HG03558 (cell line): Measurements from ENCODE around the gene ITM2C.

Experiments used
- ATAC-seq: cut with Tn5 transposase; IDR thresholded peaks from one replicate; pipeline ENCODE4 v1.9.1; 2021; ENCODE audit warnings: moderate number of reproducible peaks; ENCODE audit not compliant: unreplicated experiment; ENCODE audit errors: extremely low read depth

The ITM2C gene

DNA sequence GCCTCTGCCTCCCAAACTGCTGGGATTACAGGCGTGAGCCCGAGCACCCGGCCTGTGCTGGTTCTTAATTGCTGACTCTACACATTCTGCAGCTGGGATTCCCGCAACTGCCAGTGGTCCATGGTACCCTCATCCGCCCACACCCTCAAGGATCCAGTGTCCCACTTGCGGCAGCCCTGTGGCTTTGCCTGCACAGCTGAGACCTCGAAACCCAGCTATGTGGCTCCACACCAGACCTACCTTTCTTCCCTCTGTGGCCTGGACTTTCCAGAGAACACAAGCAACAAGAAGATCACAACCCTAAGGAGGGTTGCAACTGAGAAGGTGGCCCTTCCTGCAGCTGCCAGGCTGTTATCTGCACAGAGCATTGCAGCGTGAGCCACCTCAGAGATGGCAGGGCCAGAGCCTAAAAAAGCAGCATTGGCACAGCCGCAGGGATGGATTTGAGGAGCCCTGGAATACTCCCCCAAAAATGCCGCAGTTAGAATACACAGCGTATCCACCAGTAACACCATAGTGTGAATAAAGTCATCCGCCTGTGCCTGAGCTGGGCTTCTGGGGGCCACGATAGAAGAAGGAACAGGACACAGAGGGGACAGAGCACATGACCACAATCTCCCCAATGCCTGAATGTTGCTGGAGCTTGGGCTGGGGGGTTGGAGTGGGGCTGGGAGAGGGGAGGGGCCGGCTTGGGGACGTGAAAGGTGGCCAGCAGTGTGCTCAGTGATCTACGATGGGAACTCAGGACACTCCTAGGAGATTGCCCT is 58.4 kb downstream of the ITM2C start:
- ATAC-seq, result no peak

DNA sequence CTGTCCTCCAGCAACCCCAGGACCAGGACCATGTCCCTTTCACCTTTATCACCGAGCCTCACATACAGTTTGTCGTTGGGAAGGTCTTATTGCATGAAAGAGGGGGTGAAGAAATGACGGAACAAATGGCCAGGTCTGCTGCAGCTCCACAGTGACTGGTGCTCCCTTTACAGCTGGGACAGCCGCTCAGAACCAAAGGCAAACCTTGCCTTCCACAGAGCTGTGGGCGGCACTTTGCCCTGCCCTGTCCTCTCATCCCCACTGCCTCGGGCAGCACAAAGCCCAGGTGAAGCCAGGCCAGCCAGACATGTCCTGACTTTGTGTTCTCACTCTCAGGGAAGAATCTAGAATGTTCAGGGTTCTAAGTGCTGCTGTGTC is 59.3 kb downstream of the ITM2C start:
- ATAC-seq, result no peak

DNA sequence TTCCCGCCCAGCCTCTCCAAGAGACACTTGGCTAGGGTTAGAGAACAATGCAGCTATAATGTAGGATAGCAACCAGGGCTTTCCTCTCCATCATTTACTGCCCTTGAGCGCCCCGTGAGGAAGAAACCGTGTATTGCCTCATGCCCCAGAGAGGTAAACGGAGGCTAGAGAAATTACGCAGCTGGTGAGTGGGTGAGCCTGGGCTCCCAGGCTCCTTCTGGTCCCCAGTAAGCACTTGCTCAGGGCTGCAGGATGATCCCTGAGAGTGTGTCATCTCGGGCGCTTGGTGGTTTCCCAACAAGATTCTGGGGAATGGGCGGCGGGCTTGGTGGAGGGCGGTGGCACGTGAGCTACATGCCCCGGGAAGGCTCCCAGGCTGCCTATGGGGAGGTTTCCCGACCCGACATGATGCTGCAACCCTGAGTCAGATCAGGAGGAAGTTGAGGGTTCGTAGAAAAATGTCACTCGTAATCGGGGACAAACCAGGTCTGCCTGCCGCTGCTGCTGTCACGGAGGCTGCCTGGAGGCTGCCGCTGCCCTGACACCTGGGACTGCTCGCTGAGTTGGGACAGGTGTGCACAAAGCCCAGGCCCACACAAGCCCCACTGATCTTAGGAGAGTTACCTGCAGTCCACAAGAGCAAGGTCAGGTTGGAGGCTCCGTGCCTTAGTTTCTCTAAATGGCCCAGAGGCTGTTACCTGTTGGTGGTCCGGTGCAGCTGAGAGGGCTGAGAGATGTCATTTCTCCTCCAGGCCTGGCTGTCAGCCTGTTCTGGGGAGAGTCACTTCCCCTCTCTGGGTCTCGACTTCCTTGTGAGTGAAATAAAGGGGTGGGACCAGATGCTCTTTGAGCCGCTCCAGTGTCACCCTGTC is 60.0 kb downstream of the ITM2C start, which contains the start of gene GPR55:
TSS of gene GPR55 (minus strand) at position 773 of the 872 bp plus-strand sequence. CDS start 14,280 bp downstream, outside the sequence.
- ATAC-seq, result no peak

DNA sequence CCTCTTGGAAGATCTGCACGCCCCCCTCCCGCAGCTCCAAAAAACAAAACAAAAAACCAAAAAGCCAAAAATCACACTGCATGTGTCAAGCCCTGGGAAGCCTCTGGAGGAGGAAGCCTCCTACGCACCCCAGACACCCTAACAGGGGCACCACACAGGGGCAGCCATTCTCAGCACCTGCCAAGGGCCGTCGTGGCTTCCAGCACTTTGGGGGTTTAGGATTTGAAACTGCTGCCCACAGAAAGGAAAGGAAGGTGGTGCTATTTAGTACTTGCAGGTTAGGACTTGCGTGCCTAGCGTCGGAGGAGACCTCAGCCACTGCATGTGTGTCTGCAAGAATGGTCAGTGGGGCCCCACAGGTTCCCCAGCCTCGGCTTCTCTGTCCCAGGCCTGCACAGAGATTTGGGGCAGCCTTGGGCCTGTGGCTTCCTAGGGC is 60.7 kb downstream of the ITM2C start:
- no peak for ATAC-seq

DNA sequence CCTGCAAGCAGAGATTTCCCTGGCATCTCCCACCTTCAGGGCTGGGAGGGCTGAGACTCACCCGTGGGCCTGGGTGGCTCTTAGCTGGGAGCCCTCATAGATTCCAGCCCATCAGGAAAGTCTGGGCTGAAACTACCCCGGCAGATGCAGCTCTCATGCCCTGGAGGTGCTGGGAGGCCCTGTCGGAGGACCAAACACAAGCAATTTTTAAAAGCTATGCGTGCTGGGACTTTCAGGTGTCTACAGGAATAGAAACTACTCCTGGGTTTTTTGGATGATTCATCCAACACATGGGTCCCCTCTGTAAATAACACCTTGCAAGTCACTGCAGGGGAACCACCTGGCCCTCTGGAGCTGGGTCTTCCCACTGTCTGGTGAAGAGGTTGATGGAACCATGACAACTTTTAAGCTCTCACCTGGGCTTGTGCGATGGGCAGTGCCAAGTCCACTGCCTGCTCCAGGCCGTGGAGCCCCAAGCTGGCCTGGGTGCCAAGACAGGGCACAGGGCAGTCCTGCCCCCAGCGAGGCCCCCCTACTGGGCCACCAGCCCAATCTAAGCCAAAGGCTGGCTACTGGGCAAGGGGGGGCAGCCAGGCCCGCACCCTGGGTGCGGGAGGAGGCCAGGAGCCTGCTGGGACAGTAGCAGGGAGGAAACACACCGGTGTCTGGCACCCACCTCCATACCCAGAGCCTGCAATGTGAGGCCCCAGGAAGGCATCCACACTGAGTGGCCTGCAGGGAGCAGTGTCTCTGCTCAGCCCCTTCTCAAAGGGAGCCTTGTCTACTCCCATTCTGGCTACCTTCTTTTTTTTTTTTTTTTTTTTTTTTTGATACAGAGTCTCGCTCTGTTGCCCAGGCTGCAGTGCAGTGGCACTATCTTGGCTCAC is 61.4 kb downstream of the ITM2C start:
- ATAC-seq, result no peak

DNA sequence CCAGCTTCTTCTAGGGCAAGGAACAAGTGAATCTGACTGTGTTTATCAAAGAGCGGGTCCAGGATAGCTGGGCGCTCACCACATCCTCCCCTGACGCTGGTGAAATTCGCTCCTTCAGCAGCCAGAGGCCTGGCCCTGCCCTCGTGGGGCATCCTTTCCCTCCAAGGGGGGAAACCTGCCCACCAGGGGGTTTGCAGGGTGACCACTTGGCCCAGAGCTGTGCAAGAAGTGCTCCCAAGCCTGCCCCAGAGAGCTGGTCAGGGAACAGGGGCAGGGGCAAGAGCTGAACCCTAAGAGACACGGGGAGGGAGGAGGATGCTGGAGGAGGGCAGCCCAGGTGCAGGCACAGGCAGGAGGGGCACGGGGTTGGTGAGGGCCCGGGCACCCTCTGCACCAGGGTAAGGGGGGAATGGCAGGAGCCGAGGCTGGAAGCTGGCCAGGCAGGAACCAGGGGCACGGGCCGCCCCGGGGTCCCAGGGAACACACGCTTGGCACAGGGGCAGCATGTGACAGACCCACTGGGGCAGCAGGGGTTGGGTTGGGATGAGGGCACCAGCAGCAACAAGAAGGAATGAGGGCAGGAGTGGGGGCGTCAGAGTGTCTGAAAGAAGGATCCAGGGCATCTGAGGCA is 63.1 kb downstream of the ITM2C start:
- no peak for ATAC-seq
